ENCODE results near the gene FADS1.

The FADS1 gene

GRCh38 chr11:61779666-61780525, 36.9 kb downstream of the FADS1 start:
- H3K4me3 ChIP-seq (replicated peaks; ENCODE audit: insufficient read depth, low read length), result no peak overlapping the region
- no peaks in the 10 kb centered on the region for H3K27me3 ChIP-seq (ENCODE audit: insufficient read depth, poor library complexity, severe bottlenecking)
- no peak for DNase-seq (ENCODE audit: low read depth in 1 of 2, low spot score in 1 of 2)
- TF ChIP-seq, protein P1, sequence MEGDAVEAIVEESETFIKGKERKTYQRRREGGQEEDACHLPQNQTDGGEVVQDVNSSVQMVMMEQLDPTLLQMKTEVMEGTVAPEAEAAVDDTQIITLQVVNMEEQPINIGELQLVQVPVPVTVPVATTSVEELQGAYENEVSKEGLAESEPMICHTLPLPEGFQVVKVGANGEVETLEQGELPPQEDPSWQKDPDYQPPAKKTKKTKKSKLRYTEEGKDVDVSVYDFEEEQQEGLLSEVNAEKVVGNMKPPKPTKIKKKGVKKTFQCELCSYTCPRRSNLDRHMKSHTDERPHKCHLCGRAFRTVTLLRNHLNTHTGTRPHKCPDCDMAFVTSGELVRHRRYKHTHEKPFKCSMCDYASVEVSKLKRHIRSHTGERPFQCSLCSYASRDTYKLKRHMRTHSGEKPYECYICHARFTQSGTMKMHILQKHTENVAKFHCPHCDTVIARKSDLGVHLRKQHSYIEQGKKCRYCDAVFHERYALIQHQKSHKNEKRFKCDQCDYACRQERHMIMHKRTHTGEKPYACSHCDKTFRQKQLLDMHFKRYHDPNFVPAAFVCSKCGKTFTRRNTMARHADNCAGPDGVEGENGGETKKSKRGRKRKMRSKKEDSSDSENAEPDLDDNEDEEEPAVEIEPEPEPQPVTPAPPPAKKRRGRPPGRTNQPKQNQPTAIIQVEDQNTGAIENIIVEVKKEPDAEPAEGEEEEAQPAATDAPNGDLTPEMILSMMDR (IDR thresholded peaks at IDR 0.05; ENCODE audit: insufficient read depth, low read length), result no peak
- no peak overlapping the region for H3K27ac ChIP-seq (replicated peaks)

DNA sequence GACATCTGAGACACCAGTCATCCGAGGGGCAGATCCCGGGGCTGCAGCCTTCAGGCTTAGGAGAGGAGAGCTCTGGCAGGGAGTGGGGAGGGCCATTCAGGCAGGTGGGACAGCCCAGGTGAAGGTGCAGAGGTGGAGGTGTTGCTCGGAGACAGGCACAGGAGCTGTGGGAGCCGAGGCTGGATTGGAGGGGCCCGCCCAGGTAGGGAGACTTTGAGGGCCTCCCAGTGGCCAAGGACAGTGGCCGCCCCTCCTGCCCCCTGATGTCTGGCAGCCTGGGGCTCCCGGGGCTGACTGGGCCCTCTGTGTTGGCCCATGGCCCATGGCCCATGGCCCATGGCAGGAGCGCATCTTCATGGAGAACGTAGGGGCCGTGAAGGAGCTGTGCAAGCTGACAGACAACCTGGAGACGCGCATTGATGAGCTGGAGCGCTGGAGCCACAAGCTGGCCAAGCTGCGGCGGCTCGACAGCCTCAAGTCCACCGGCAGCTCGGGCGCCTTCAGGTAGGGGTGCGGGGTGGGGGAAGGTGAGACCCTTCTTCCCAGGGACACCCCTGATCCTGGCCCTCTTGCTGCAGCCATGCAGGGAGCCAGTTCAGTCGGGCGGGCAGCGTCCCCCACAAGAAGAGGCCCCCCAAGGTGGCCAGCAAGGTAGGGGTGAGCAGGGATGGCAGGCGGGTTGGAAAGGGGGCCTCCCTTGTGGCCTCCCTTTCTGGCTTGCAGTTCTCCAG, 37.7 kb downstream of the FADS1 start:
- DNase-seq (ENCODE audit: low read depth in 1 of 2, low spot score in 1 of 2), result no peak
- TF ChIP-seq, protein P1 (IDR thresholded peaks at IDR 0.05; ENCODE audit: insufficient read depth, low read length), result no peak
- no peak for TF ChIP-seq SPI1 (IDR thresholded peaks at IDR 0.05; ENCODE audit: borderline replicate concordance, low read depth)
- TF ChIP-seq POLR2AphosphoS5 (IDR thresholded peaks at IDR 0.05; ENCODE audit: low read depth), result no peak
- no peak for TF ChIP-seq GABPA (IDR thresholded peaks at IDR 0.05; ENCODE audit: low read depth)
- TF ChIP-seq, protein P2, sequence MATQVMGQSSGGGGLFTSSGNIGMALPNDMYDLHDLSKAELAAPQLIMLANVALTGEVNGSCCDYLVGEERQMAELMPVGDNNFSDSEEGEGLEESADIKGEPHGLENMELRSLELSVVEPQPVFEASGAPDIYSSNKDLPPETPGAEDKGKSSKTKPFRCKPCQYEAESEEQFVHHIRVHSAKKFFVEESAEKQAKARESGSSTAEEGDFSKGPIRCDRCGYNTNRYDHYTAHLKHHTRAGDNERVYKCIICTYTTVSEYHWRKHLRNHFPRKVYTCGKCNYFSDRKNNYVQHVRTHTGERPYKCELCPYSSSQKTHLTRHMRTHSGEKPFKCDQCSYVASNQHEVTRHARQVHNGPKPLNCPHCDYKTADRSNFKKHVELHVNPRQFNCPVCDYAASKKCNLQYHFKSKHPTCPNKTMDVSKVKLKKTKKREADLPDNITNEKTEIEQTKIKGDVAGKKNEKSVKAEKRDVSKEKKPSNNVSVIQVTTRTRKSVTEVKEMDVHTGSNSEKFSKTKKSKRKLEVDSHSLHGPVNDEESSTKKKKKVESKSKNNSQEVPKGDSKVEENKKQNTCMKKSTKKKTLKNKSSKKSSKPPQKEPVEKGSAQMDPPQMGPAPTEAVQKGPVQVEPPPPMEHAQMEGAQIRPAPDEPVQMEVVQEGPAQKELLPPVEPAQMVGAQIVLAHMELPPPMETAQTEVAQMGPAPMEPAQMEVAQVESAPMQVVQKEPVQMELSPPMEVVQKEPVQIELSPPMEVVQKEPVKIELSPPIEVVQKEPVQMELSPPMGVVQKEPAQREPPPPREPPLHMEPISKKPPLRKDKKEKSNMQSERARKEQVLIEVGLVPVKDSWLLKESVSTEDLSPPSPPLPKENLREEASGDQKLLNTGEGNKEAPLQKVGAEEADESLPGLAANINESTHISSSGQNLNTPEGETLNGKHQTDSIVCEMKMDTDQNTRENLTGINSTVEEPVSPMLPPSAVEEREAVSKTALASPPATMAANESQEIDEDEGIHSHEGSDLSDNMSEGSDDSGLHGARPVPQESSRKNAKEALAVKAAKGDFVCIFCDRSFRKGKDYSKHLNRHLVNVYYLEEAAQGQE (IDR thresholded peaks at IDR 0.05; ENCODE audit: insufficient replicate concordance, low read depth), result no peak
- Histone ChIP-seq H3K27me3 (ENCODE audit: insufficient read depth, poor library complexity, severe bottlenecking) (no peaks in the 10 kb centered on the region), H3K4me3 (replicated peaks; ENCODE audit: insufficient read depth, low read length) (no peak overlapping the region), H3K27ac (replicated peaks) (no peak overlapping the region)

- TF ChIP-seq SPI1 (IDR thresholded peaks at IDR 0.05; ENCODE audit: borderline replicate concordance, low read depth) (no peak), GABPA (IDR thresholded peaks at IDR 0.05; ENCODE audit: low read depth) (no peak), POLR2AphosphoS5 (IDR thresholded peaks at IDR 0.05; ENCODE audit: low read depth) (no peak)
- TF ChIP-seq, protein P2 (IDR thresholded peaks at IDR 0.05; ENCODE audit: insufficient replicate concordance, low read depth), result no peak
- TF ChIP-seq, protein P1 (IDR thresholded peaks at IDR 0.05; ENCODE audit: insufficient read depth, low read length), result no peak
- Histone ChIP-seq H3K4me3 (replicated peaks; ENCODE audit: insufficient read depth, low read length) (no peak overlapping the region), H3K27ac (replicated peaks) (no peak overlapping the region), H3K27me3 (ENCODE audit: insufficient read depth, poor library complexity, severe bottlenecking) (no peaks in the 10 kb centered on the region)
- DNase-seq (ENCODE audit: low read depth in 1 of 2, low spot score in 1 of 2), result no peak
Measured at GRCh38 chr11:61778357-61778886, 38.4 kb downstream of the FADS1 start.

Data from HL-60 (cell line).